ENCODE measurements around the gene HSPA12B. TPM values are rescaled to one million over a fixed set of nuclear protein-coding genes. Genes with fewer than 3 reads are reported as not detected.

HSPA12B gene
- total and polyA plus RNA-seq, 2 of the 4 experiments (the other 2 are of a cell fraction): not detected

DNA sequence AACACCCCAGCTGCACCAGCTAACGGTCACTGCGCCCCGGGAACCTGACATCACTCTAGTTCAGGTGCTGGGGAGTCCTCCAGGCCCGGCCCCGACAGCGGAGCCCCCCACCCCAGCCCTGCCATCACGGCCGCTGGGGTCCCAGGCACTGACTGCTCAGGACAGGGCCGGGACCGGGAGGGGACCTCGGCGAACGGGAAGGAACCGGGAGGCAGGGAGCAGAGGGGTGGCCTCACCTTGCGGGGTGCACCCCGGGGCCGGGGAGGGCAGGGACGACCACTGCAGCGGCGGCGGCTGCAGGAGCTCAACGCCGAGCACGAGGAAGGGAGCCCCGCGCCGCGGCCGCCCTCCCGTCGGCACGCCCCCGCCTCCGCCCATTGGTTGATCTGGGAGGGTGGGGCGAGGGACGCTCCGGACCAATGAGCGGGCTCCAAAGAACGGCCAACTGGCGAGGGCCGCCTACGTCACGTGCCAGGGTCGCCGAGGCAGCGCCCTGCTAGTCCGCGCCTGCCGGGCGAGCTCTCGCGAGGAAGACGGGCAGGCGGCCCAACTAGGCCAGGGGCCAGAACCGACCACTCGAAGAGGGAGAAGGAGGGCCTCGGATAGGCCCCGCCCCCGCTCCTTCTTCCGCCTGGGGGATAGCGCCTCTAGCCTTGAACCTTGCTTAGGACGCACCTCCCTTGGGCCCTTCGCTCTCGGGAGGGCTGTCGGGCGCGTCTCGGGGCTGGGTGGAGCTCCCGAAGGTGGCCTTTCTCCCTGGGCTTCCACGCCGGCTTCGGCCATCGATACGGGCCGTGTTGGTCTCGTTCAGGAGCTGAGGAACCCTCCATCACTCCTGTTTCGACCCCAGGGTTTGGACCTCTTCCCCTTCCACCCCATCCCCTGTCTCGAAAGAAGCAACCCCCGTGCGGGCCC, 35.2 kb downstream of the HSPA12B start, which contains the start of gene ADISSP:
ADISSP (minus strand) TSS at position 327 of the 915 bp plus-strand sequence. CDS start 7,653 bp downstream, outside the sequence.
- in situ Hi-C loops (cut with MboI; ENCODE audit: low sequenced_read_pairs): no loop called here
- TF ChIP-seq SMC3 (IDR thresholded peaks at IDR 0.05; ENCODE audit: low read depth, low read length): no peak
- TF ChIP-seq, protein P1, sequence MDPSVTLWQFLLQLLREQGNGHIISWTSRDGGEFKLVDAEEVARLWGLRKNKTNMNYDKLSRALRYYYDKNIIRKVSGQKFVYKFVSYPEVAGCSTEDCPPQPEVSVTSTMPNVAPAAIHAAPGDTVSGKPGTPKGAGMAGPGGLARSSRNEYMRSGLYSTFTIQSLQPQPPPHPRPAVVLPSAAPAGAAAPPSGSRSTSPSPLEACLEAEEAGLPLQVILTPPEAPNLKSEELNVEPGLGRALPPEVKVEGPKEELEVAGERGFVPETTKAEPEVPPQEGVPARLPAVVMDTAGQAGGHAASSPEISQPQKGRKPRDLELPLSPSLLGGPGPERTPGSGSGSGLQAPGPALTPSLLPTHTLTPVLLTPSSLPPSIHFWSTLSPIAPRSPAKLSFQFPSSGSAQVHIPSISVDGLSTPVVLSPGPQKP (IDR thresholded peaks at IDR 0.05; ENCODE audit: borderline replicate concordance, low read depth, low read length): no peak
- TF ChIP-seq MAFK (IDR thresholded peaks at IDR 0.05; ENCODE audit: low read depth, low read length): no peak
- TF ChIP-seq POLR2A (IDR thresholded peaks at IDR 0.05; ENCODE audit: low read depth, low read length): peak; percentile 79
- TF ChIP-seq, protein P2, sequence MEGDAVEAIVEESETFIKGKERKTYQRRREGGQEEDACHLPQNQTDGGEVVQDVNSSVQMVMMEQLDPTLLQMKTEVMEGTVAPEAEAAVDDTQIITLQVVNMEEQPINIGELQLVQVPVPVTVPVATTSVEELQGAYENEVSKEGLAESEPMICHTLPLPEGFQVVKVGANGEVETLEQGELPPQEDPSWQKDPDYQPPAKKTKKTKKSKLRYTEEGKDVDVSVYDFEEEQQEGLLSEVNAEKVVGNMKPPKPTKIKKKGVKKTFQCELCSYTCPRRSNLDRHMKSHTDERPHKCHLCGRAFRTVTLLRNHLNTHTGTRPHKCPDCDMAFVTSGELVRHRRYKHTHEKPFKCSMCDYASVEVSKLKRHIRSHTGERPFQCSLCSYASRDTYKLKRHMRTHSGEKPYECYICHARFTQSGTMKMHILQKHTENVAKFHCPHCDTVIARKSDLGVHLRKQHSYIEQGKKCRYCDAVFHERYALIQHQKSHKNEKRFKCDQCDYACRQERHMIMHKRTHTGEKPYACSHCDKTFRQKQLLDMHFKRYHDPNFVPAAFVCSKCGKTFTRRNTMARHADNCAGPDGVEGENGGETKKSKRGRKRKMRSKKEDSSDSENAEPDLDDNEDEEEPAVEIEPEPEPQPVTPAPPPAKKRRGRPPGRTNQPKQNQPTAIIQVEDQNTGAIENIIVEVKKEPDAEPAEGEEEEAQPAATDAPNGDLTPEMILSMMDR (conservative IDR thresholded peaks at IDR 0.05; ENCODE audit: low read depth, low read length): peak; percentile 11; the same call in 1 of the 2 replicates
- TF ChIP-seq BHLHE40 (IDR thresholded peaks at IDR 0.05; ENCODE audit: low read depth, low read length): peak; percentile 89
- TF ChIP-seq, protein P3, sequence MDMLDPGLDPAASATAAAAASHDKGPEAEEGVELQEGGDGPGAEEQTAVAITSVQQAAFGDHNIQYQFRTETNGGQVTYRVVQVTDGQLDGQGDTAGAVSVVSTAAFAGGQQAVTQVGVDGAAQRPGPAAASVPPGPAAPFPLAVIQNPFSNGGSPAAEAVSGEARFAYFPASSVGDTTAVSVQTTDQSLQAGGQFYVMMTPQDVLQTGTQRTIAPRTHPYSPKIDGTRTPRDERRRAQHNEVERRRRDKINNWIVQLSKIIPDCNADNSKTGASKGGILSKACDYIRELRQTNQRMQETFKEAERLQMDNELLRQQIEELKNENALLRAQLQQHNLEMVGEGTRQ (IDR thresholded peaks at IDR 0.05; ENCODE audit: low read depth, low read length): peak; percentile 97
- TF ChIP-seq NFE2L2 (IDR thresholded peaks at IDR 0.05; ENCODE audit: low read depth, low read length): no peak
- no peak for TF ChIP-seq RCOR1 (IDR thresholded peaks at IDR 0.05; ENCODE audit: insufficient replicate concordance, low read length)
- no peak for TF ChIP-seq RFX5 (IDR thresholded peaks at IDR 0.05; ENCODE audit: low read depth, low read length)
- peak; percentile 68; the same call in 1 of the 2 replicates for TF ChIP-seq MAZ (IDR thresholded peaks at IDR 0.05; ENCODE audit: borderline replicate concordance, low read depth, low read length)
- TF ChIP-seq MXI1 (IDR thresholded peaks at IDR 0.05; ENCODE audit: borderline replicate concordance, low read depth, low read length): peak; percentile 92; the same call in 1 of the 2 replicates

More for the DNA sequence above, 35.2 kb downstream of the HSPA12B start, which contains the start of gene ADISSP:
- no peak within 1 kb of the TSS for H2BK20ac ChIP-seq (ENCODE audit: low read depth, low read length)
- POLR2A ChIA-PET (ENCODE audit: unreplicated experiment): interaction anchor here (1.2 kb wide), 1 partner anchor 10 kb away, joined by 4 read pairs; no protein-coding TSS in a partner anchor
- H3K4me3 ChIP-seq (ENCODE audit: insufficient read depth, low read depth, low read length): peak within 1 kb of the TSS; percentile 67
- peak; percentile 98 for DNase-seq
- 0% methylated on average over 41 of the region's 80 CpGs; no CpG with 5 or more reads in 1 of the 2 experiments for WGBS, 2 experiments (ENCODE audit: extremely low coverage in 2 of 2, insufficient read length in 1 of 2)
- intact Hi-C loops (cut with micrococcal nuclease): loop anchor here (2.0 to 5.0 kb wide), 2 partner anchors 51 to 90 kb away; no protein-coding TSS in a partner anchor
- ATAC-seq (ENCODE audit: low read depth): peak; percentile 96
- H3K4me2 ChIP-seq (ENCODE audit: low read depth, low read length): peak within 1 kb of the TSS; percentile 99
- dilution Hi-C loops (cut with HindIII; ENCODE audit: low sequenced_read_pairs, unreplicated experiment): no loop called here
- H2AK5ac ChIP-seq (ENCODE audit: low read depth, low read length): peak within 1 kb of the TSS; percentile 86
- peak within 1 kb of the TSS; percentile 92 to 97 for H4K8ac ChIP-seq (ENCODE audit: low read depth in 2 of 2, low read length in 2 of 2)
- H3K36me3 ChIP-seq (ENCODE audit: control insufficient read depth, insufficient read depth, low read length): no peaks in the 10 kb centered on the region
- H4K5ac ChIP-seq (ENCODE audit: low read depth, low read length): peak within 1 kb of the TSS; percentile 76
- peak within 1 kb of the TSS; percentile 64 for H4K91ac ChIP-seq (ENCODE audit: insufficient read depth, low read depth, low read length)
- peak within 1 kb of the TSS; percentile 89 for H3K27ac ChIP-seq (ENCODE audit: insufficient read depth, low read length)
- H3K9me1 ChIP-seq (ENCODE audit: insufficient read depth, low read length): no peaks in the 10 kb centered on the region; the same call in 1 of the 2 replicates
- H3K14ac ChIP-seq (replicated peaks; ENCODE audit: low read depth, low read length): peak within 1 kb of the TSS; percentile 69
- peak within 1 kb of the TSS; percentile 96 for H2AFZ ChIP-seq (replicated peaks; ENCODE audit: low read length, poor library complexity)
- H3K56ac ChIP-seq (ENCODE audit: extremely low read depth, insufficient read depth, low read length): peak within 1 kb of the TSS; percentile 37; the same call in 1 of the 2 replicates
- peaks cover 13 to 29% of the 10 kb centered on the region in 2 experiments for H3K79me1 ChIP-seq (ENCODE audit: low read depth in 1 of 2, low read length in 2 of 2)
- H3K9me3 ChIP-seq (ENCODE audit: control insufficient read depth, insufficient read depth, low read length): no peaks in the 10 kb centered on the region
- H3K27me3 ChIP-seq (ENCODE audit: control insufficient read depth, insufficient read depth, low read length): no peaks in the 10 kb centered on the region
- H4K20me1 ChIP-seq (ENCODE audit: insufficient read depth, low read length): no peaks in the 10 kb centered on the region; the same call in 1 of the 2 replicates
- H3K23ac ChIP-seq (ENCODE audit: low read depth, low read length): peak within 1 kb of the TSS; percentile 68; the same call in 1 of the 2 replicates
- peak within 1 kb of the TSS; percentile 87 for H3K4ac ChIP-seq (ENCODE audit: low read depth, low read length)
- peaks cover 11% of the 10 kb centered on the region for H3K4me1 ChIP-seq (ENCODE audit: control insufficient read depth, insufficient read depth, low read length)
- H2BK120ac ChIP-seq (ENCODE audit: low read depth, low read length): peak within 1 kb of the TSS; percentile 53; the same call in 1 of the 2 replicates
- H3K18ac ChIP-seq (ENCODE audit: low read depth, low read length): peak within 1 kb of the TSS; percentile 32
- CTCF ChIA-PET: interaction anchor here (0.8 to 1.9 kb wide), 5 partner anchors 9 to 81 kb away, joined by 3 to 9 read pairs (median 3); partner anchors contain the start of genes CENPB and SPEF1
- H2BK15ac ChIP-seq (ENCODE audit: low read depth, low read length): peak within 1 kb of the TSS; percentile 6; the same call in 1 of the 3 replicates
- peak within 1 kb of the TSS; percentile 71 for H3K9ac ChIP-seq (ENCODE audit: low read depth, low read length)
- no TSS peak for BruUV-seq (replicated peaks)
- peak within 1 kb of the TSS; percentile 94 for H2AK9ac ChIP-seq (replicated peaks; ENCODE audit: low read depth, low read length, poor library complexity)
- peak within 1 kb of the TSS; percentile 66 for H2BK5ac ChIP-seq (ENCODE audit: low read depth, low read length, poor library complexity, severe bottlenecking)

All from IMR-90 (cell line).